OCI-M1 (cell line): ENCODE measurements around the gene LDB2.
"Not testable (repeated sequence)": the region's sequence is repeated elsewhere in the genome, so short reads cannot be mapped to it uniquely, and the experiment has no call there.

Source experiments
- DNase-seq: peaks from one replicate; lab custom pipeline; 2025; lab: John Stamatoyannopoulos, UW

Gene LDB2

GRCh38 chr4:16596267-16596666 is 302.2 kb downstream of the LDB2 start:
- DNase-seq: no peak

GRCh38 chr4:16594128-16594527 is 304.3 kb downstream of the LDB2 start:
- DNase-seq: no peak

- DNase-seq: no peak
Observed at GRCh38 chr4:16593386-16593785, 305.1 kb downstream of the LDB2 start.

- no peak for DNase-seq
Observed at GRCh38 chr4:16591272-16591826, 307.1 kb downstream of the LDB2 start.

GRCh38 chr4:16590797-16591196 is 307.6 kb downstream of the LDB2 start:
- DNase-seq: no peak

GRCh38 chr4:16588651-16589050 is 309.8 kb downstream of the LDB2 start:
- no peak for DNase-seq

- no peak for DNase-seq
Observed at GRCh38 chr4:16588149-16588548, 310.3 kb downstream of the LDB2 start.

GRCh38 chr4:16585053-16585452 is 313.4 kb downstream of the LDB2 start:
- DNase-seq: no peak

- no peak for DNase-seq
Observed at GRCh38 chr4:16583764-16584163, 314.7 kb downstream of the LDB2 start.

- peak; percentile 26 for DNase-seq
Observed at GRCh38 chr4:16582526-16582925, 315.9 kb downstream of the LDB2 start.

GRCh38 chr4:16582036-16582435 is 316.4 kb downstream of the LDB2 start:
- DNase-seq: no peak

GRCh38 chr4:16581117-16581516 is 317.3 kb downstream of the LDB2 start:
- no peak for DNase-seq

GRCh38 chr4:16580514-16580913 is 317.9 kb downstream of the LDB2 start:
- DNase-seq: no peak

GRCh38 chr4:16579866-16580265 is 318.6 kb downstream of the LDB2 start:
- no peak for DNase-seq

GRCh38 chr4:16577177-16577576 is 321.3 kb downstream of the LDB2 start:
- no peak for DNase-seq

- no peak for DNase-seq
Observed at GRCh38 chr4:16574981-16575380, 323.5 kb downstream of the LDB2 start.

- no peak for DNase-seq
Observed at GRCh38 chr4:16573739-16574138, 324.7 kb downstream of the LDB2 start.

- DNase-seq: peak; percentile 5
Observed at GRCh38 chr4:16573206-16573605, 325.2 kb downstream of the LDB2 start.

GRCh38 chr4:16572631-16573030 is 325.8 kb downstream of the LDB2 start:
- no peak for DNase-seq

- no peak for DNase-seq
Observed at GRCh38 chr4:16572161-16572560, 326.3 kb downstream of the LDB2 start.

GRCh38 chr4:16569790-16570189 is 328.7 kb downstream of the LDB2 start:
- no peak for DNase-seq

GRCh38 chr4:16557316-16557715 is 341.1 kb downstream of the LDB2 start:
- DNase-seq: not testable (repeated sequence)

GRCh38 chr4:16555156-16555555 is 343.3 kb downstream of the LDB2 start:
- no peak for DNase-seq

GRCh38 chr4:16550531-16550930 is 347.9 kb downstream of the LDB2 start:
- DNase-seq: no peak

GRCh38 chr4:16545656-16546055 is 352.8 kb downstream of the LDB2 start:
- DNase-seq: no peak
